CD8-positive, alpha-beta memory T cell (primary cell): ENCODE results near the gene SERTAD2. TPM values are rescaled to one million over a fixed set of nuclear protein-coding genes. Genes with fewer than 3 reads are reported as not detected.

Source experiments
- CTCF ChIA-PET: fragments of 350-600 bp; sonication (Branson Sonifier 250); formaldehyde crosslinking; loops from one replicate; lab custom pipeline; 2021; ENCODE audit warnings: antibody characterized with exemption; lab: Charles Lee
- POLR2A ChIA-PET: fragments of 350-600 bp; sonication (Branson Sonifier 250); formaldehyde crosslinking; loops from one replicate; lab custom pipeline; 2021; ENCODE audit warnings: antibody characterized with exemption; lab: Charles Lee
- DNase-seq, 5 donors: peaks; one replicate each; pipeline versions ENCODE4 v3.0.0 to v3.0.0-alpha.2; 2020 to 2022; ENCODE audit warnings: mixed read lengths in 1 of 5
- H3K27ac ChIP-seq: one replicate; pipeline ENCODE4 v1.7.0; 2013; ENCODE audit warnings: low read depth, mild to moderate bottlenecking, low read length, moderate library complexity
- H3K27me3 ChIP-seq: 2 replicates; pipeline ENCODE4 v1.7.0; 2013; ENCODE audit warnings: low read length, mild to moderate bottlenecking; ENCODE audit not compliant: insufficient read depth, poor library complexity, severe bottlenecking
- H3K36me3 ChIP-seq: 2 replicates; pipeline ENCODE4 v1.7.0; 2013; ENCODE audit warnings: mild to moderate bottlenecking, low read length, moderate library complexity; ENCODE audit not compliant: insufficient read depth
- H3K4me1 ChIP-seq: 2 replicates; pipeline ENCODE4 v1.7.0; 2013; ENCODE audit warnings: mild to moderate bottlenecking, low read length, moderate library complexity; ENCODE audit not compliant: insufficient read depth
- H3K4me3 ChIP-seq: 2 replicates; pipeline ENCODE4 v1.7.0; 2013; ENCODE audit warnings: mild to moderate bottlenecking, low read length
- H3K9me3 ChIP-seq: 2 replicates; pipeline ENCODE4 v1.7.0; 2013; ENCODE audit warnings: mild to moderate bottlenecking, low read length
- H3K27ac Mint-ChIP-seq, 8 donors: one replicate each; pipeline ENCODE4 v1.8.0; 2020 to 2021; ENCODE audit warnings: mixed read lengths in 8 of 8, mild to moderate bottlenecking in 6 of 8, inconsistent platforms in 3 of 8, moderate library complexity in 3 of 8
- H3K27me3 Mint-ChIP-seq, 2 donors: one replicate each; pipeline ENCODE4 v1.8.0; 2020 to 2021; ENCODE audit warnings: mixed read lengths in 2 of 2, mild to moderate bottlenecking in 1 of 2, moderate library complexity in 1 of 2
- H3K36me3 Mint-ChIP-seq, 3 donors: one replicate each; pipeline ENCODE4 v1.8.0; 2020 to 2021; ENCODE audit warnings: mixed read lengths in 3 of 3, inconsistent platforms in 1 of 3, mild to moderate bottlenecking in 1 of 3
- H3K4me1 Mint-ChIP-seq, 3 donors: one replicate each; pipeline ENCODE4 v1.8.0; 2020 to 2021; ENCODE audit warnings: mixed read lengths in 3 of 3, inconsistent platforms in 1 of 3, mild to moderate bottlenecking in 1 of 3
- H3K4me3 Mint-ChIP-seq, 7 donors: one replicate each; pipeline ENCODE4 v1.8.0; 2020 to 2021; ENCODE audit warnings: mixed read lengths in 7 of 7, mild to moderate bottlenecking in 6 of 7, moderate library complexity in 4 of 7, inconsistent platforms in 2 of 7
- H3K9me3 Mint-ChIP-seq, 5 donors: one replicate each; pipeline ENCODE4 v1.8.0; 2020 to 2022; ENCODE audit warnings: mixed read lengths in 5 of 5, mild to moderate bottlenecking in 3 of 5, moderate library complexity in 2 of 5, inconsistent platforms in 1 of 5
- polyA plus RNA-seq: library from polyadenylated mRNA; unstranded; fragments of 300-500 nt; fragmentation: Illumina TruSeq; gene quantifications from one replicate; pipeline ENCODE4 v1.2.3, GENCODE V29; 2021
- total RNA-seq, 2 experiments: library from RNA; stranded (reverse); gene quantifications; one replicate each; pipeline ENCODE4 v1.2.3, GENCODE V29; 2021

SERTAD2 gene
- total and polyA plus RNA-seq, 3 experiments from 2014 or later = 6.3 to 21.4 (median 20.6) TPM

DNA sequence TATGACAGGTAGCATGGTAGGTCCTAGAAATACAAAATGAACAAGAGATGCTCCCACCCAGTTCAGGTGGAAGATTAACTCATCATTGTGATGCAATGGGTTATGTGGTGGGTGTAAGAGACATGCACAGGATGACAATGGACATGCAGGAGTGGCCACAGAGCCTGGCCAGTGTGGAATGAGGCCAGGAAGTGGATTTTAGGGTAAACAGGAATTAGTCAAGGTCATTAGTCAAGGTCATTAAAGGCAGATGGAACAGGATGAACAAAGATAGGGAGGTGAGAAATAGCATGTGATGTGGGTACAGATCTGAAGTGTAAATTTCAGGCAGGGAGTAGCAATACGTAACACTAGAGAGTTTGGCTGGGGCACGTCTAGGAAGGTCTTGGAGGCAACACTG is 15.6 kb upstream of the SERTAD2 start:
- Histone ChIP-seq H3K4me3 (no peak overlapping the region), H3K9me3 (no peaks in the 10 kb centered on the region), H3K27ac (no peak overlapping the region), H3K27me3 (no peaks in the 10 kb centered on the region), H3K4me1 (peaks cover 35% of the 10 kb centered on the region), H3K36me3 (no peaks in the 10 kb centered on the region)
- ChIA-PET CTCF (no interaction called here), POLR2A (no interaction called here)
- H3K4me3 Mint-ChIP-seq = no peak overlapping the region
- no peaks in the 10 kb centered on the region for H3K9me3 Mint-ChIP-seq
- DNase-seq = no peak
- no peak overlapping the region for H3K27ac Mint-ChIP-seq
- no peaks in the 10 kb centered on the region for H3K36me3 Mint-ChIP-seq
- peaks cover 4 to 17% (median 9%) of the 10 kb centered on the region in 3 donors for H3K4me1 Mint-ChIP-seq
- H3K27me3 Mint-ChIP-seq = no peaks in the 10 kb centered on the region

DNA sequence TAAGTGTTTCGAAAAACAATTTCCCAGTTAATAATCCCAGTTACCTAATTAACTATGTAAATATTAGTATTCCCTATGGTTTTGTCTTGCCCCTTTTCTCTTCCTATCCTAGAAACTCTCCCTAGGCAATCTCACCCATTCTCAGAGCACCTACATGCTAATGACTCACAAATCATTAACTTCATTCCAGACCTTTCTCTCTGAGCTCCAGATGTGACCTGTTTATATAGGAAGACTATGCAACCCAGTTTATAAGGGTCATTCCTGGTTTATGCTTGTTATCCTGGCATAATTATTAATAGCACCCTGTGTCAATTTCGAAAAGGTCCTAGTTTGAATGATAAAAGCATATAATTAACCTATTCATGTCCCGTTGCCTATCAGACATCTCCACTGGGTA is 14.8 kb upstream of the SERTAD2 start:
- no peak overlapping the region for H3K4me3 Mint-ChIP-seq
- no peaks in the 10 kb centered on the region for H3K36me3 Mint-ChIP-seq
- Histone ChIP-seq H3K4me1 (peaks cover 35% of the 10 kb centered on the region), H3K4me3 (no peak overlapping the region), H3K27me3 (no peaks in the 10 kb centered on the region), H3K27ac (no peak overlapping the region), H3K36me3 (no peaks in the 10 kb centered on the region), H3K9me3 (no peaks in the 10 kb centered on the region)
- ChIA-PET CTCF (interaction anchor here (7.4 kb wide), 1 partner anchor 15 kb away, joined by 81 read pairs; the partner anchor contains the start of gene SERTAD2), POLR2A (interaction anchor here (7.1 kb wide), 1 partner anchor 15 kb away, joined by 66 read pairs; the partner anchor contains the start of gene SERTAD2)
- H3K9me3 Mint-ChIP-seq = no peaks in the 10 kb centered on the region
- H3K4me1 Mint-ChIP-seq = peaks cover 4 to 22% (median 14%) of the 10 kb centered on the region in 3 donors
- H3K27ac Mint-ChIP-seq = no peak overlapping the region
- DNase-seq = no peak
- H3K27me3 Mint-ChIP-seq = no peaks in the 10 kb centered on the region

DNA sequence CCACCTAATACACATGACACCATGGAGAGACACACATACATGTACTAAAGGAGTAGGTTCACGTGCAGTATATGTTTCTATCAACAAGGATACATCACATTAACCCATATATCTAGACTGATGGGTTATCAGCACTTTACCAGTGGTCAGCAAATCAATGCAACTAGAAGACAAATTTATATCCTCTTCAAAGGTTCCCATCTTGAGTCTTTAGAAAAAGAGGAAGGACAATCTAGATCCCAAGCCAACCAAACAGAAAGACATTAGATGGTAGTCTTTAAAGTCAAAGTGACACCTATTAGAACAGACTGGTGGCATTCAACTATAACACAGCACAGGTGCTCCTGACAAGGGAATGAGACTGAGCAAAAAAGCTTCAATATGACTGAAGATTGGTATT is 13.8 kb upstream of the SERTAD2 start:
- Histone ChIP-seq H3K9me3 (no peaks in the 10 kb centered on the region), H3K4me3 (peak overlapping the region; percentile 1), H3K4me1 (peaks cover 35% of the 10 kb centered on the region), H3K27me3 (no peaks in the 10 kb centered on the region), H3K27ac (no peak overlapping the region), H3K36me3 (no peaks in the 10 kb centered on the region)
- H3K36me3 Mint-ChIP-seq = no peaks in the 10 kb centered on the region
- H3K4me3 Mint-ChIP-seq = peak overlapping the region in 6 of 7 donors; percentile 12 to 62 (median 44)
- ChIA-PET POLR2A (interaction anchor here (0.6 to 7.1 kb wide), 6 partner anchors 14 to 390 kb away, joined by 3 to 66 read pairs (median 4); partner anchors contain the start of gene SERTAD2), CTCF (interaction anchor here (1.4 to 7.4 kb wide), 2 partner anchors 9 to 14 kb away, joined by 3 to 81 read pairs; partner anchors contain the start of gene SERTAD2)
- peaks cover 4 to 17% (median 15%) of the 10 kb centered on the region in 3 donors for H3K4me1 Mint-ChIP-seq
- peak overlapping the region; percentile 15 to 95 (median 82) for H3K27ac Mint-ChIP-seq
- no peaks in the 10 kb centered on the region for H3K9me3 Mint-ChIP-seq
- DNase-seq = no peak
- H3K27me3 Mint-ChIP-seq = no peaks in the 10 kb centered on the region

DNA sequence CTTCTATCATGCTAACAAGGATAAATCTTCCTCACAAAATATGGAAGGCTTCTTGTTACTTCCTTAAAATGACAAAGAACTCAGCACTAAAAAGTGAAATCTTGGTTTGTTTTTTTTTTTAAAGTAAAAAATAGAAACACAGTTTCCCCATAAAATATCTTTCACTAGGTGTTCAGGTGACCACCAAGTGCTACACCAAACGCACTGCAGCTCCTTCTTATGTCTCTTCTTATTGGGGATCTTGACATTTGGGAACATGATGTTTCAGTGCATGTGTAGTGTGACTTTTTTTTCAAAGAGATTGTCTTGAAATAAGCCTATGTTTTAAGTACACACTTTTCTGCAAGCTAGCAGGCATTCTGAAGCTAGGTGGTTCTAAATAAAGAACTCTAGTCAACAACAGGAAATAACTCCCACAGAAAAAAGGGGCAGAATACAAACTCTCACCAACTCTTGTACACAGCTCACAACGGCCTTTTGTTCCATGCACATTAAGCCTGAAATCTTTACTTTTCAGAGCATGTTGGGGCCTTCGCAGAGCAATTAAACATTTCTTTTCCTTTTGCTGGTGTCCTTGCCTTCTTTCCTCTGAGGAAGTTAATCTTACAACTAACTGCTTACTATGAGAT is 13.2 kb upstream of the SERTAD2 start:
- no peak overlapping the region for H3K27ac ChIP-seq
- H3K27ac Mint-ChIP-seq = peak overlapping the region; percentile 15 to 95 (median 82)
- H3K9me3 Mint-ChIP-seq = no peaks in the 10 kb centered on the region
- H3K4me3 Mint-ChIP-seq = peak overlapping the region in 6 of 7 donors; percentile 12 to 62 (median 44)
- peak overlapping the region; percentile 1 for H3K4me3 ChIP-seq
- no peaks in the 10 kb centered on the region for H3K27me3 Mint-ChIP-seq
- no peak for DNase-seq
- H3K36me3 Mint-ChIP-seq = no peaks in the 10 kb centered on the region
- CTCF ChIA-PET = interaction anchor here (0.7 to 7.4 kb wide), 5 partner anchors 10 to 144 kb away, joined by 3 to 81 read pairs (median 3); partner anchors contain the start of gene SERTAD2
- no peaks in the 10 kb centered on the region for H3K9me3 ChIP-seq
- H3K36me3 ChIP-seq = no peaks in the 10 kb centered on the region
- H3K4me1 ChIP-seq = peaks cover 35% of the 10 kb centered on the region
- no peaks in the 10 kb centered on the region for H3K27me3 ChIP-seq
- peaks cover 4 to 17% (median 15%) of the 10 kb centered on the region in 3 donors for H3K4me1 Mint-ChIP-seq
- POLR2A ChIA-PET = interaction anchor here (0.8 to 7.1 kb wide), 6 partner anchors 14 to 390 kb away, joined by 3 to 66 read pairs (median 4); partner anchors contain the start of gene SERTAD2

DNA sequence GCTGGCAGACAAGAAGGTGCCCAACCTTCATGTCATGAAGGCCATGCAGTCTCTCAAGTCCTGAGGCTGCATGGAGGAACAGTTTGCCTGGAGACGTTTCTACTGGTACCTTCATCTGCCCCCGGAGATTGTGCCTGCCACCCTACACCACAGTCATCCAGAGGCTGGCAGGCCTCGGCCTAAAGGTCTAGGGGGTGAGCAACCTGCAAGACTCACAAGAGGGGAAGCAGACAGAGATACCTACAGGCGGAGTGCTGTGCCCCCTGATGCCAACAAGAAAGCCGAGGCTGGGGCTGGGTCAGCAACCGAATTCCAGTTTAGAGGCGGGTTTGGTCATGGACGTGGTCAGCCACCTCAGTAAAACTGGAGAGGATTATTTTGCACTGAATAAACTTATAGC is 12.0 kb upstream of the SERTAD2 start:
- Mint-ChIP-seq H3K4me1 (peaks cover 4 to 22% (median 15%) of the 10 kb centered on the region in 3 donors), H3K36me3 (no peaks in the 10 kb centered on the region), H3K4me3 (peak overlapping the region in 1 of 7 donors; percentile 10), H3K9me3 (no peaks in the 10 kb centered on the region), H3K27ac (peak overlapping the region in 6 of 8 donors; percentile 17 to 84 (median 54)), H3K27me3 (no peaks in the 10 kb centered on the region)
- DNase-seq = no peak
- POLR2A ChIA-PET = interaction anchor here (1.1 to 7.1 kb wide), 4 partner anchors 13 to 85 kb away, joined by 3 to 66 read pairs (median 6); partner anchors contain the start of gene SERTAD2
- H3K27ac ChIP-seq = no peak overlapping the region
- no peaks in the 10 kb centered on the region for H3K27me3 ChIP-seq
- no peaks in the 10 kb centered on the region for H3K36me3 ChIP-seq
- H3K4me3 ChIP-seq = no peak overlapping the region
- CTCF ChIA-PET = interaction anchor here (1.1 to 7.4 kb wide), 2 partner anchors 13 to 57 kb away, joined by 4 to 81 read pairs; partner anchors contain the start of gene SERTAD2
- no peaks in the 10 kb centered on the region for H3K9me3 ChIP-seq
- H3K4me1 ChIP-seq = peaks cover 40% of the 10 kb centered on the region

DNA sequence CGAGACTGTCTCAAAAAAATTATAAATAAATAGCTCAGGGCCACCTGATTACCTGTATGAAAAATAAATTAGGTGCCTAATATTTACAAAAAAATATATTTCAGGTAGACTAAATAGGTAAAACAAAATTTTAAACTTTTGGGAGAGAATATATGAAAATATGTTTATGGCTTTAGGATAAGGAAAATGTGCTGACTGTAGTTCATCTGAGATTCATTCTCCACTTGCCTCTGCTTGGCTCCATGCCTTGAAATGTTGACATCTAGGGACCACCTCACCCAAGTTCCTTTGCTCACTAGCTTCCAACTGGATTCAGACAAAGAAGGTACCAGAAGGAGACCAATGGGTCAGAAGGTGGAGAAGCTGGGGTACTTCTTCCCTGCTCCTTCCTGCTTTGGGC is 9.7 kb upstream of the SERTAD2 start:
- Mint-ChIP-seq H3K36me3 (peaks cover 0 to 4% (median 0%) of the 10 kb centered on the region in 3 donors), H3K4me1 (peaks cover 8 to 29% (median 15%) of the 10 kb centered on the region in 3 donors), H3K9me3 (no peaks in the 10 kb centered on the region), H3K27me3 (no peaks in the 10 kb centered on the region), H3K4me3 (no peak overlapping the region), H3K27ac (peak overlapping the region in 2 of 8 donors; percentile 17 to 64)
- peaks cover 41% of the 10 kb centered on the region for H3K4me1 ChIP-seq
- no peak overlapping the region for H3K27ac ChIP-seq
- no peak for DNase-seq
- no peak overlapping the region for H3K4me3 ChIP-seq
- no peaks in the 10 kb centered on the region for H3K9me3 ChIP-seq
- H3K27me3 ChIP-seq = no peaks in the 10 kb centered on the region
- ChIA-PET CTCF (interaction anchor here (1.3 to 7.4 kb wide), 3 partner anchors 10 to 88 kb away, joined by 3 to 81 read pairs (median 31); partner anchors contain the start of gene SERTAD2), POLR2A (interaction anchor here (0.5 to 7.1 kb wide), 2 partner anchors 10 to 17 kb away, joined by 3 to 66 read pairs; partner anchors contain the start of gene SERTAD2)
- H3K36me3 ChIP-seq = no peaks in the 10 kb centered on the region

DNA sequence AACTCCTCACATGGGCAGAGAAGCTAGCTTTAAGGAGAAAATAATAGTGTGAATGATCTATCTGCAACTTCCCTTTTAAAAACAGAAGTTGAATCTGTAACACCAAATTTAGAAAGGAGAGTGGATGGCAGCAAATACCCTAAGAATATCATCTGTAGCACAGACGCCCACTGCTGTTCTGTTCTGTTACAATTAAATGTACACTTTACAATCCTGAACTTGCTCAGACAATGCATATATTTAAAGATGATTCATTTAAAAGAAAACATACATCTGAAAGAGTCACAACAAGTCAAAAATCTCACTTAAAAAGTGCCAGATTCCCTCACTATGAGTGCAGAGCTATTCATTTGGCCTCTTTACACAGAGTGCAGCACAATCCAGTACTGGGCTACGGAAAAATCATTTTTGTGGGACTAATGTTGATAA is 8.0 kb upstream of the SERTAD2 start:
- no peaks in the 10 kb centered on the region for H3K36me3 ChIP-seq
- H3K4me1 ChIP-seq = peaks cover 27% of the 10 kb centered on the region
- H3K4me1 Mint-ChIP-seq = peaks cover 8 to 35% (median 15%) of the 10 kb centered on the region in 3 donors
- H3K36me3 Mint-ChIP-seq = peaks cover 0 to 4% (median 0%) of the 10 kb centered on the region in 3 donors
- H3K4me3 Mint-ChIP-seq = no peak overlapping the region
- ChIA-PET CTCF (interaction anchor here (1.4 to 7.4 kb wide), 4 partner anchors 9 to 170 kb away, joined by 4 to 81 read pairs (median 18); partner anchors contain the start of genes AFTPH and SERTAD2), POLR2A (interaction anchor here (7.1 kb wide), 1 partner anchor 9 kb away, joined by 66 read pairs; the partner anchor contains the start of gene SERTAD2)
- H3K27ac ChIP-seq = no peak overlapping the region
- no peaks in the 10 kb centered on the region for H3K9me3 Mint-ChIP-seq
- H3K27me3 Mint-ChIP-seq = no peaks in the 10 kb centered on the region
- H3K4me3 ChIP-seq = no peak overlapping the region
- DNase-seq = no peak
- no peaks in the 10 kb centered on the region for H3K9me3 ChIP-seq
- no peaks in the 10 kb centered on the region for H3K27me3 ChIP-seq
- H3K27ac Mint-ChIP-seq = no peak overlapping the region
